HG02884 (cell line): ENCODE measurements around the gene PVR.
"Not testable (repeated sequence)": the region's sequence is repeated elsewhere in the genome, so short reads cannot be mapped to it uniquely, and the experiment has no call there.

ENCODE experiments used
- ATAC-seq: cut with Tn5 transposase; IDR thresholded peaks from one replicate; pipeline ENCODE4 v1.9.1; 2021; ENCODE audit warnings: mild to moderate bottlenecking, moderate library complexity; ENCODE audit not compliant: unreplicated experiment

Gene PVR

GRCh38 chr19:44643605-44644401 lies at the start of gene PVR:
Gene PVR (plus strand): TSS chr19:44643910. CDS start chr19:44644097, 187 bp downstream.
- ATAC-seq = no peak

- no peak for ATAC-seq
Observed at GRCh38 chr19:44596428-44597130, 47.1 kb upstream of the PVR start.

GRCh38 chr19:44597131-44597491 lies 46.6 kb upstream of the PVR start:
- no peak for ATAC-seq

GRCh38 chr19:44598355-44598754 lies 45.4 kb upstream of the PVR start:
- ATAC-seq = no peak

GRCh38 chr19:44598880-44599279 lies 44.8 kb upstream of the PVR start:
- no peak for ATAC-seq

GRCh38 chr19:44600466-44600865 lies 43.2 kb upstream of the PVR start:
- no peak for ATAC-seq

- no peak for ATAC-seq
Observed at GRCh38 chr19:44602081-44602480, 41.6 kb upstream of the PVR start.

- ATAC-seq = no peak
Observed at GRCh38 chr19:44603201-44603945, 40.3 kb upstream of the PVR start.

- no peak for ATAC-seq
Observed at GRCh38 chr19:44604241-44604640, 39.5 kb upstream of the PVR start.

GRCh38 chr19:44605547-44605946 lies 38.2 kb upstream of the PVR start:
- no peak for ATAC-seq

- ATAC-seq = no peak
Observed at GRCh38 chr19:44607049-44607448, 36.7 kb upstream of the PVR start.

GRCh38 chr19:44607917-44608316 lies 35.8 kb upstream of the PVR start:
- no peak for ATAC-seq

- ATAC-seq = no peak
Observed at GRCh38 chr19:44608391-44608821, 35.3 kb upstream of the PVR start.

- no peak for ATAC-seq
Observed at GRCh38 chr19:44609219-44609618, 34.5 kb upstream of the PVR start.

GRCh38 chr19:44610497-44610896 lies 33.2 kb upstream of the PVR start:
- ATAC-seq = not testable (repeated sequence)

- no peak for ATAC-seq
Observed at GRCh38 chr19:44611812-44612295, 31.9 kb upstream of the PVR start.

- ATAC-seq = no peak
Observed at GRCh38 chr19:44613295-44614178, 30.2 kb upstream of the PVR start, which contains the start of gene IGSF23. Gene IGSF23 (plus strand): TSS chr19:44613563. CDS start chr19:44613646, 83 bp downstream.

GRCh38 chr19:44614313-44614712 lies 29.4 kb upstream of the PVR start:
- ATAC-seq = no peak

- no peak for ATAC-seq
Observed at GRCh38 chr19:44615863-44616247, 27.9 kb upstream of the PVR start.

- ATAC-seq = no peak
Observed at GRCh38 chr19:44617110-44617880, 26.4 kb upstream of the PVR start.
